GM23338 (cell line): Measurements from ENCODE around the gene EPAS1. TPM values are rescaled to one million over a fixed set of nuclear protein-coding genes. Genes with fewer than 3 reads are reported as not detected.

ENCODE experiments used
- ATAC-seq: fragments of 200-7000 bp; cut with Tn5 transposase; 3 replicates; pipeline ENCODE4 v1.9.1; 2020
- DNase-seq: peaks from one replicate; pipeline ENCODE4 v3.0.0-alpha.2; 2015; ENCODE audit warnings: low spot score
- H2AFZ ChIP-seq: fragments of 200-600 bp; sonication (generic); 2 replicates; pipeline ENCODE4 v1.8.0; 2016; ENCODE audit warnings: antibody characterized with exemption, mild to moderate bottlenecking, moderate library complexity
- H3F3A ChIP-seq: fragments of 200-600 bp; sonication (generic); replicated peaks from 2 replicates; pipeline ENCODE4 v1.8.0; 2017; ENCODE audit warnings: antibody characterized with exemption, mixed run types, low read depth
- H3K27ac ChIP-seq: fragments of 200-600 bp; sonication (generic); 2 replicates; pipeline ENCODE4 v1.6.1; 2016; ENCODE audit warnings: low read depth
- H3K27me3 ChIP-seq: fragments of 200-600 bp; sonication (generic); 2 replicates; pipeline ENCODE4 v1.8.0; 2016; ENCODE audit warnings: mild to moderate bottlenecking, mixed run types, moderate library complexity; ENCODE audit not compliant: insufficient read depth
- H3K36me3 ChIP-seq: fragments of 200-600 bp; sonication (generic); 2 replicates; pipeline ENCODE4 v1.8.0; 2016; ENCODE audit warnings: mild to moderate bottlenecking; ENCODE audit not compliant: insufficient read depth
- H3K4me1 ChIP-seq: fragments of 200-600 bp; sonication (generic); 2 replicates; pipeline ENCODE4 v1.8.0; 2016; ENCODE audit warnings: mild to moderate bottlenecking, moderate library complexity; ENCODE audit not compliant: insufficient read depth
- H3K4me2 ChIP-seq: fragments of 200-600 bp; sonication (generic); 2 replicates; pipeline ENCODE4 v1.7.1; 2017; ENCODE audit warnings: mixed run types
- H3K4me3 ChIP-seq: fragments of 200-600 bp; sonication (generic); 2 replicates; pipeline ENCODE4 v1.6.1; 2016; ENCODE audit warnings: mixed run types
- H3K79me2 ChIP-seq: fragments of 200-600 bp; sonication (generic); replicated peaks from 2 replicates; pipeline ENCODE4 v1.8.0; 2017; ENCODE audit warnings: mild to moderate bottlenecking; ENCODE audit not compliant: insufficient read depth
- H3K9me2 ChIP-seq: fragments of 200-600 bp; sonication (generic); 2 replicates; pipeline ENCODE4 v1.8.0; 2017; ENCODE audit not compliant: insufficient read depth
- H4K20me1 ChIP-seq: fragments of 200-600 bp; sonication (generic); replicated peaks from 2 replicates; pipeline ENCODE4 v1.8.0; 2017; ENCODE audit warnings: mild to moderate bottlenecking; ENCODE audit not compliant: insufficient read depth
- H3K27ac Mint-ChIP-seq: 2 replicates; pipeline ENCODE4 v1.8.0; 2020; ENCODE audit warnings: inconsistent platforms, mild to moderate bottlenecking, moderate library complexity, mixed read lengths
- H3K27me3 Mint-ChIP-seq: 3 replicates; pipeline ENCODE4 v1.8.0; 2022; ENCODE audit warnings: low read depth, mild to moderate bottlenecking, moderate library complexity, mixed read lengths, inconsistent platforms; ENCODE audit not compliant: insufficient read depth, poor library complexity
- H3K36me3 Mint-ChIP-seq: 3 replicates; pipeline ENCODE4 v1.8.0; 2021; ENCODE audit warnings: low read depth, mild to moderate bottlenecking, inconsistent platforms, moderate library complexity, mixed read lengths
- H3K4me1 Mint-ChIP-seq: 3 replicates; pipeline ENCODE4 v1.8.0; 2020; ENCODE audit warnings: mild to moderate bottlenecking, inconsistent platforms, mixed read lengths
- H3K4me3 Mint-ChIP-seq: 3 replicates; pipeline ENCODE4 v1.8.0; 2021; ENCODE audit warnings: moderate library complexity, mild to moderate bottlenecking, inconsistent platforms, mixed read lengths
- H3K9me3 Mint-ChIP-seq: 3 replicates; pipeline ENCODE4 v1.8.0; 2020; ENCODE audit warnings: moderate library complexity, mild to moderate bottlenecking, inconsistent platforms, mixed read lengths
- CREB1 ChIP-seq: fragments of 250-450 bp; sonication (Bioruptor Pico); IDR thresholded peaks from 2 replicates; pipeline ENCODE4 v1.5.0; 2020; ENCODE audit warnings: low read depth, mild to moderate bottlenecking, moderate library complexity
- CTCF ChIP-seq, 2 experiments: fragments of 200-600 bp in 1 of 2; sonication (generic) in 1 of 2; conservative IDR thresholded peaks; 2 replicates each; pipeline versions ENCODE4 v1.5.1 to v1.6.1; 2016 to 2017; ENCODE audit warnings: antibody characterized with exemption in 2 of 2, low read depth in 2 of 2, mild to moderate bottlenecking in 2 of 2, moderate library complexity in 1 of 2
- EZH2 ChIP-seq: fragments of 200-600 bp; sonication (generic); IDR thresholded peaks from one replicate; pipeline ENCODE4 v1.8.0; 2017; ENCODE audit warnings: antibody characterized with exemption, mild to moderate bottlenecking, low read depth; ENCODE audit not compliant: unreplicated experiment
- EZH2phosphoT487 ChIP-seq: fragments of 200-600 bp; sonication (generic); IDR thresholded peaks from one replicate; pipeline ENCODE4 v1.8.1; 2018; ENCODE audit warnings: antibody characterized with exemption; ENCODE audit not compliant: unreplicated experiment
- JUNB ChIP-seq: IDR thresholded peaks from one replicate; pipeline ENCODE4 v1.6.1; 2016; ENCODE audit warnings: antibody characterized with exemption; ENCODE audit not compliant: unreplicated experiment
- NANOG ChIP-seq: IDR thresholded peaks from 2 replicates; pipeline ENCODE4 v1.6.1; 2016; ENCODE audit warnings: antibody characterized with exemption, borderline replicate concordance
- POLR2AphosphoS5 ChIP-seq: IDR thresholded peaks from 2 replicates; pipeline ENCODE4 v1.6.1; 2016; ENCODE audit warnings: antibody characterized with exemption, low read depth
- REST ChIP-seq: IDR thresholded peaks from one replicate; pipeline ENCODE4 v1.6.1; 2018; ENCODE audit warnings: antibody characterized with exemption; ENCODE audit not compliant: unreplicated experiment
- STAT1 ChIP-seq: IDR thresholded peaks from one replicate; pipeline ENCODE4 v1.6.1; 2016; ENCODE audit warnings: antibody characterized with exemption; ENCODE audit not compliant: unreplicated experiment
- ZNF114 ChIP-seq: fragments of 250-450 bp; sonication (Bioruptor Pico); IDR thresholded peaks from 2 replicates; pipeline ENCODE4 v1.5.0; 2020; ENCODE audit warnings: mild to moderate bottlenecking, moderate library complexity
- ZNF331 ChIP-seq: fragments of 250-450 bp; sonication (Bioruptor Pico); IDR thresholded peaks from 2 replicates; pipeline ENCODE4 v1.5.0; 2020; ENCODE audit warnings: low read depth, mild to moderate bottlenecking, moderate library complexity
- ZNF462 ChIP-seq: fragments of 250-450 bp; sonication (Bioruptor Pico); IDR thresholded peaks from 2 replicates; pipeline ENCODE4 v1.5.0; 2020; ENCODE audit warnings: mild to moderate bottlenecking, moderate library complexity
- polyA plus RNA-seq: library from polyadenylated mRNA; unstranded; fragments of >200 nt; fragmentation: Nextera tagmentation; extraction: Ambion mirVana; gene quantifications from 2 replicates; pipeline ENCODE4 v1.2.1, GENCODE V29; 2016
- total RNA-seq: library from RNA; depleted of rRNA; stranded (reverse); fragments of >200 nt; shearing (Covaris generic); gene quantifications from 2 replicates; pipeline ENCODE4 v1.2.3, GENCODE V29; 2014
- TF ChIP-seq, protein P1 (sequence below): IDR thresholded peaks from 2 replicates; pipeline ENCODE4 v1.6.1; 2016; ENCODE audit warnings: antibody characterized with exemption

EPAS1 gene
- total and polyA plus RNA-seq, 2 experiments from 2014 or later: 0.68 to 5.4 TPM

DNA sequence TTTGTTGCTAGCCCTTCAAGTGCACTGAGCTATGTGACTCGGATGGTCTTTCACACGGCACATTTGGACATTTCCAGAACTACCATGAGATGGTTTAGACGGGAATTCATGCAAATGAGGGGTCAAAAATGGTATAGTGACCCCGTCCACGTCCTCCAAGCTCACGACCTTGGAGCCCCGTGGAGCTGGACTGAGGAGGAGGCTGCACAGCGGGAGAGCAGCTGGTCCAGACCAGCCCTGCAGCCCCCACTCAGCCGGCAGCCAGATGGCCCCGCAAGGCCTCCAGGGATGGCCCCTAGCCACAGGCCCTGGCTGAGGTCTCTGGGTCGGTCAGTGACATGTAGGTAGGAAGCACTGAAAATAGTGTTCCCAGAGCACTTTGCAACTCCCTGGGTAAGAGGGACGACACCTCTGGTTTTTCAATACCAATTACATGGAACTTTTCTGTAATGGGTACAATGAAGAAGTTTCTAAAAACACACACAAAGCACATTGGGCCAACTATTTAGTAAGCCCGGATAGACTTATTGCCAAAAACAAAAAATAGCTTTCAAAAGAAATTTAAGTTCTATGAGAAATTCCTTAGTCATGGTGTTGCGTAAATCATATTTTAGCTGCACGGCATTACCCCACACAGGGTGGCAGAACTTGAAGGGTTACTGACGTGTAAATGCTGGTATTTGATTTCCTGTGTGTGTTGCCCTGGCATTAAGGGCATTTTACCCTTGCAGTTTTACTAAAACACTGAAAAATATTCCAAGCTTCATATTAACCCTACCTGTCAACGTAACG is 88.8 kb downstream of the EPAS1 start:
- Histone ChIP-seq H3K4me2 (no peak overlapping the region), H3F3A (no peaks in the 10 kb centered on the region), H3K9me2 (0 out of 2 replicates have a peak, but pooled peaks cover 6% of the 10 kb centered on the region), H3K4me1 (no peaks in the 10 kb centered on the region), H2AFZ (no peak overlapping the region), H3K79me2 (no peaks in the 10 kb centered on the region), H3K27ac (no peak overlapping the region), H3K4me3 (no peak overlapping the region), H4K20me1 (no peaks in the 10 kb centered on the region), H3K27me3 (no peaks in the 10 kb centered on the region), H3K36me3 (no peaks in the 10 kb centered on the region)
- no peak overlapping the region for H3K4me3 Mint-ChIP-seq
- no peak overlapping the region for H3K27ac Mint-ChIP-seq
- H3K4me1 Mint-ChIP-seq: no peaks in the 10 kb centered on the region
- peaks cover 7% of the 10 kb centered on the region for H3K27me3 Mint-ChIP-seq
- no peak for DNase-seq
- H3K36me3 Mint-ChIP-seq: no peaks in the 10 kb centered on the region
- no peak for TF ChIP-seq CREB1 (CRISPR knock-in tag)
- no peak for TF ChIP-seq ZNF462 (CRISPR knock-in tag)
- no peak for TF ChIP-seq REST
- TF ChIP-seq ZNF331 (CRISPR knock-in tag): no peak
- no peak for TF ChIP-seq JUNB
- no peak for TF ChIP-seq CTCF (conservative IDR thresholded peaks at IDR 0.05; ENCODE audit: low read depth in 2 of 2)
- no peak for TF ChIP-seq ZNF114 (CRISPR knock-in tag)
- TF ChIP-seq EZH2: no peak
- no peak for TF ChIP-seq POLR2AphosphoS5
- TF ChIP-seq, protein P1, sequence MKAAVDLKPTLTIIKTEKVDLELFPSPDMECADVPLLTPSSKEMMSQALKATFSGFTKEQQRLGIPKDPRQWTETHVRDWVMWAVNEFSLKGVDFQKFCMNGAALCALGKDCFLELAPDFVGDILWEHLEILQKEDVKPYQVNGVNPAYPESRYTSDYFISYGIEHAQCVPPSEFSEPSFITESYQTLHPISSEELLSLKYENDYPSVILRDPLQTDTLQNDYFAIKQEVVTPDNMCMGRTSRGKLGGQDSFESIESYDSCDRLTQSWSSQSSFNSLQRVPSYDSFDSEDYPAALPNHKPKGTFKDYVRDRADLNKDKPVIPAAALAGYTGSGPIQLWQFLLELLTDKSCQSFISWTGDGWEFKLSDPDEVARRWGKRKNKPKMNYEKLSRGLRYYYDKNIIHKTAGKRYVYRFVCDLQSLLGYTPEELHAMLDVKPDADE: no peak
- TF ChIP-seq STAT1: no peak
- TF ChIP-seq EZH2phosphoT487: no peak
- TF ChIP-seq NANOG: no peak
- ATAC-seq: no peak
- no peaks in the 10 kb centered on the region for H3K9me3 Mint-ChIP-seq
